ENCODE measurements around the gene E2F2.

The E2F2 gene

GRCh38 chr1:23530747-23531561, at the start of gene E2F2:
E2F2 (minus strand) TSS chr1:23531233; CDS start chr1:23530793, 440 bp downstream.
- no peaks in the 10 kb centered on the region for H3K36me3 Mint-ChIP-seq (ENCODE audit: low read depth)
- H3K27ac Mint-ChIP-seq, result no peak within 1 kb of the TSS
- no peak for TF ChIP-seq CTCF (IDR thresholded peaks at IDR 0.05)
- peaks cover 37% of the 10 kb centered on the region for H3K4me1 Mint-ChIP-seq
- H3K9me3 Mint-ChIP-seq, result no peaks in the 10 kb centered on the region
- peaks cover 29% of the 10 kb centered on the region for H3K27me3 Mint-ChIP-seq (ENCODE audit: low read depth, poor library complexity)
- peak; percentile 77 for DNase-seq
- peak within 1 kb of the TSS; percentile 91 for H3K4me3 Mint-ChIP-seq

GRCh38 chr1:23578997-23579363, 47.9 kb upstream of the E2F2 start:
- peak overlapping the region; percentile 18 for H3K27ac Mint-ChIP-seq
- no peak for DNase-seq
- H3K36me3 Mint-ChIP-seq (ENCODE audit: low read depth), result peaks cover 6% of the 10 kb centered on the region
- TF ChIP-seq CTCF (IDR thresholded peaks at IDR 0.05), result no peak
- H3K4me1 Mint-ChIP-seq, result peaks cover 64% of the 10 kb centered on the region
- peaks cover 7% of the 10 kb centered on the region for H3K27me3 Mint-ChIP-seq (ENCODE audit: low read depth, poor library complexity)
- peaks cover 9% of the 10 kb centered on the region for H3K9me3 Mint-ChIP-seq
- H3K4me3 Mint-ChIP-seq, result no peak overlapping the region

- Mint-ChIP-seq H3K27me3 (ENCODE audit: low read depth, poor library complexity) (peaks cover 7% of the 10 kb centered on the region), H3K36me3 (ENCODE audit: low read depth) (peaks cover 6% of the 10 kb centered on the region), H3K4me1 (peaks cover 64% of the 10 kb centered on the region), H3K27ac (peak overlapping the region; percentile 18), H3K4me3 (no peak overlapping the region), H3K9me3 (peaks cover 9% of the 10 kb centered on the region)
- no peak for DNase-seq
- no peak for TF ChIP-seq CTCF (IDR thresholded peaks at IDR 0.05)
Observed at GRCh38 chr1:23578311-23578996, 47.4 kb upstream of the E2F2 start.

- Mint-ChIP-seq H3K9me3 (peaks cover 9% of the 10 kb centered on the region), H3K4me1 (peaks cover 74% of the 10 kb centered on the region), H3K27ac (peak overlapping the region; percentile 90), H3K4me3 (no peak overlapping the region), H3K27me3 (ENCODE audit: low read depth, poor library complexity) (peaks cover 8% of the 10 kb centered on the region), H3K36me3 (ENCODE audit: low read depth) (peaks cover 6% of the 10 kb centered on the region)
- no peak for DNase-seq
- TF ChIP-seq CTCF (IDR thresholded peaks at IDR 0.05), result no peak
Observed at GRCh38 chr1:23577056-23578004, 46.3 kb upstream of the E2F2 start.

- H3K27ac Mint-ChIP-seq, result no peak overlapping the region
- H3K9me3 Mint-ChIP-seq, result peaks cover 9% of the 10 kb centered on the region
- H3K27me3 Mint-ChIP-seq (ENCODE audit: low read depth, poor library complexity), result peaks cover 10% of the 10 kb centered on the region
Observed at GRCh38 chr1:23576338-23577055, 45.5 kb upstream of the E2F2 start.

More at GRCh38 chr1:23576338-23577055, 45.5 kb upstream of the E2F2 start:
- H3K4me3 Mint-ChIP-seq, result no peak overlapping the region
- no peak for DNase-seq
- peaks cover 6% of the 10 kb centered on the region for H3K36me3 Mint-ChIP-seq (ENCODE audit: low read depth)
- H3K4me1 Mint-ChIP-seq, result peaks cover 72% of the 10 kb centered on the region
- TF ChIP-seq CTCF (IDR thresholded peaks at IDR 0.05), result no peak
